Measurements from ENCODE around the gene SLC34A3. TPM values are rescaled to one million over a fixed set of nuclear protein-coding genes. Genes with fewer than 3 reads are reported as not detected.

Gene SLC34A3
- total RNA-seq, 1 donor from 2014 or later, result 0.27 TPM

DNA sequence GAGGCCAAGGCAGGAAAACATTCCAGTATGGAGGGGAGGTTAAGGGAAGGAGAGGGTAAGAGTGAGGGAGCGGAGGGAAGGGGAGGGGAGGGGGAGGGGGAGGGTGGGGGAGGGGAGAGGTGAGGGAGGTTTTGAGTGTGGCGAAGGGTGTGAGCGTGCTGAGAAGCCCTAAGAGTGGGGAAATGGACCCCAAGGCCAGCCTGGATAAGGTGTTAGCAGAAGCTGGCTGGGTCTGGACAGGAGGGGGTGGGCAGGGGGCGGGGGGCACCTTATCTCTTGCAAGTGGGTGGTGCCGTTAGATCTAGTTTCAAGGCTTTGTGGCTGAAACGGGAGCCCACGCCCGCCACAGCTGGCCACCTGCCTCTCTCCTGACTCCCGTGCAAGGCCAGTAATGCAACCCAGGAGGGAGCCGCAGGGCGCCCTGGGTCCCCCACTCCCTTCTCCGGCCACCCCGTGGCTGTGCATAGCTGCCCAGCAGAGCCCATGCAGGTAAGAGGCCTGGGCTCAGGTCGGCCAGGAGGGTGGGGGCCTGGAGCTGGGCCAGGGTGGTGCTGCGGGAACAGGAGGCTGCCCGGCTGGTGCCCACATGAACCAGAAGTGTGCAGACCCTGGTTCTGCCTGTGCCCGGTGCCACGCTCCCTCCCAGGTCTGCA lies 2.7 kb upstream of the SLC34A3 start:
- Mint-ChIP-seq H3K4me3 (no peak overlapping the region), H3K27me3 (ENCODE audit: low read depth) (peaks cover 3% of the 10 kb centered on the region), H3K27ac (peak overlapping the region; percentile 90), H3K9me3 (no peaks in the 10 kb centered on the region), H3K4me1 (peaks cover 8% of the 10 kb centered on the region), H3K36me3 (no peaks in the 10 kb centered on the region)
- TF ChIP-seq, protein P1, sequence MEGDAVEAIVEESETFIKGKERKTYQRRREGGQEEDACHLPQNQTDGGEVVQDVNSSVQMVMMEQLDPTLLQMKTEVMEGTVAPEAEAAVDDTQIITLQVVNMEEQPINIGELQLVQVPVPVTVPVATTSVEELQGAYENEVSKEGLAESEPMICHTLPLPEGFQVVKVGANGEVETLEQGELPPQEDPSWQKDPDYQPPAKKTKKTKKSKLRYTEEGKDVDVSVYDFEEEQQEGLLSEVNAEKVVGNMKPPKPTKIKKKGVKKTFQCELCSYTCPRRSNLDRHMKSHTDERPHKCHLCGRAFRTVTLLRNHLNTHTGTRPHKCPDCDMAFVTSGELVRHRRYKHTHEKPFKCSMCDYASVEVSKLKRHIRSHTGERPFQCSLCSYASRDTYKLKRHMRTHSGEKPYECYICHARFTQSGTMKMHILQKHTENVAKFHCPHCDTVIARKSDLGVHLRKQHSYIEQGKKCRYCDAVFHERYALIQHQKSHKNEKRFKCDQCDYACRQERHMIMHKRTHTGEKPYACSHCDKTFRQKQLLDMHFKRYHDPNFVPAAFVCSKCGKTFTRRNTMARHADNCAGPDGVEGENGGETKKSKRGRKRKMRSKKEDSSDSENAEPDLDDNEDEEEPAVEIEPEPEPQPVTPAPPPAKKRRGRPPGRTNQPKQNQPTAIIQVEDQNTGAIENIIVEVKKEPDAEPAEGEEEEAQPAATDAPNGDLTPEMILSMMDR (IDR thresholded peaks at IDR 0.05; ENCODE audit: unreplicated experiment), result no peak
- no peak for DNase-seq (ENCODE audit: low spot score in 2 of 2, unreplicated experiment in 2 of 2)

DNA sequence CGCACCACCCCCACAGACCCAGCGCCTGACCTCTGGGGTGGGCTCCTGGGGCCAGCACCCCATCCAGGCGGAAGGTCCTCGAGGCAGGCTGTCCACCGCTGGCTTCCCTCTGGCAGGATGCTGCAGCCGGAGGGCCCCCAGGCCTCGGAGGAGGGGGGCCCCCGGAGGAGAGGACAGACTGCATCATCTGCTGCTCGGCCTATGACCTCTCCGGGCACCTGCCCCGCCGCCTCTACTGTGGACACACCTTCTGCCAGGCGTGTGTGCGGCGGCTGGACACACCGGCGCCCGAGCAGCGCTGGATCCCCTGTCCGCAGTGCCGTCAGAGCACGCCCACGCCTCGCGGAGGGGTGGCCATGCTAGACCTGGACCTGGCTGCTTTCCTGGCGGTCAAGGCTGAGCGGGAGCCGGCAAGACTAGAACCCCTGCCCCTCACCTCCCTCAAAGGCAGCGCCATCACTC lies 2.2 kb upstream of the SLC34A3 start:
- Mint-ChIP-seq H3K27ac (no peak overlapping the region), H3K4me1 (peaks cover 7% of the 10 kb centered on the region)

DNA sequence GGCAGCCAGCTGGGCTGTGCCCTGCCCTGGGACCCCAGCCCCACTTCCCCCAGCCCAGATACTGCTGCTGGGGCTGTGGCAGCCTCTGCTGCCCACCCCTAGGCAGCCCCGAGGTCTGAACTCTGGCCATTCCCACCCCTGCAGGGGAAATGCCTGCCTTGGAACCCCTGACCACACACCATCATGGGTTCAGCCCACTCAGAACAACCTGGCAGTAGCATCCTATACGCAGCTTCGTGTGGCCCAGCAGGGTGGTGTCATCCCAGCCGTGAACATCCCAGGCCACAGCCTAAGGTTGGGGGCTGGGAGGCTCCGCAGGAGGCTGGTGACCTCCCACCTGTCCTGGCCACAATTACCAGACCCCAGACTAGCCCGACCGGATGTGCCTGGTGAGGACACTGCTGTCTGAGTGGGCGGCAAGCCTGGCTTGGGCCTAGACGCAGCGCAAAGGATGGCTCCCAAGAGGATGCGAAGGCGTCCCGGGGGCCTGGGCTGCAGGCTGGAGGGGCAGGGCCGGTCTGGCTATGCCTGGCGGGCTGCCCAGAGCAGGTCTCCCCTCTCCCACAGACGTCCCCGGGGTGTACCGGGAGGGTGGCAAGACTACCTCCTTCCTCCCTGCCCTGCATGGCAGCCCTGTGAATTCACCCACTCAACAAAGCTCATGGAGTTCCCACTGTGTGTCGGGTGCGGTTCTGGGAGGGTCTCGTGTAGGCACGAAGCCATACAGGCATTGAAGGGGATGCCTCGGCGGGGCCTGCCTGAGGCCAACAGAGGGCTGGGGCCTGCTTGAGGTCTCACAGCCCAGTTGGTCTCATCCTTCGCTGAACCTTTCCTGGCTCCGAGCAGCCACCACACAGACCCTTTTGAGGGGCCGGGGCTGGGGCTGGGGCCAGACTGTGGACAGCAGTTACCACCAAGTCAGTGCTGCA lies 1.5 kb upstream of the SLC34A3 start:
- H3K27me3 Mint-ChIP-seq (ENCODE audit: low read depth), result peaks cover 3% of the 10 kb centered on the region
- TF ChIP-seq, protein P1 (IDR thresholded peaks at IDR 0.05; ENCODE audit: unreplicated experiment), result no peak
- peaks cover 7% of the 10 kb centered on the region for H3K4me1 Mint-ChIP-seq
- H3K9me3 Mint-ChIP-seq, result no peaks in the 10 kb centered on the region
- no peak overlapping the region for H3K27ac Mint-ChIP-seq
- no peak overlapping the region for H3K4me3 Mint-ChIP-seq
- DNase-seq (ENCODE audit: low spot score in 2 of 2, unreplicated experiment in 2 of 2), result no peak
- H3K36me3 Mint-ChIP-seq, result no peaks in the 10 kb centered on the region

More for the DNA sequence above, 2.2 kb upstream of the SLC34A3 start:
- peaks cover 3% of the 10 kb centered on the region for H3K27me3 Mint-ChIP-seq (ENCODE audit: low read depth)
- H3K36me3 Mint-ChIP-seq, result no peaks in the 10 kb centered on the region
- TF ChIP-seq, protein P1 (IDR thresholded peaks at IDR 0.05; ENCODE audit: unreplicated experiment), result no peak
- no peak for DNase-seq (ENCODE audit: low spot score in 2 of 2, unreplicated experiment in 2 of 2)
- H3K4me3 Mint-ChIP-seq, result no peak overlapping the region
- H3K9me3 Mint-ChIP-seq, result no peaks in the 10 kb centered on the region

DNA sequence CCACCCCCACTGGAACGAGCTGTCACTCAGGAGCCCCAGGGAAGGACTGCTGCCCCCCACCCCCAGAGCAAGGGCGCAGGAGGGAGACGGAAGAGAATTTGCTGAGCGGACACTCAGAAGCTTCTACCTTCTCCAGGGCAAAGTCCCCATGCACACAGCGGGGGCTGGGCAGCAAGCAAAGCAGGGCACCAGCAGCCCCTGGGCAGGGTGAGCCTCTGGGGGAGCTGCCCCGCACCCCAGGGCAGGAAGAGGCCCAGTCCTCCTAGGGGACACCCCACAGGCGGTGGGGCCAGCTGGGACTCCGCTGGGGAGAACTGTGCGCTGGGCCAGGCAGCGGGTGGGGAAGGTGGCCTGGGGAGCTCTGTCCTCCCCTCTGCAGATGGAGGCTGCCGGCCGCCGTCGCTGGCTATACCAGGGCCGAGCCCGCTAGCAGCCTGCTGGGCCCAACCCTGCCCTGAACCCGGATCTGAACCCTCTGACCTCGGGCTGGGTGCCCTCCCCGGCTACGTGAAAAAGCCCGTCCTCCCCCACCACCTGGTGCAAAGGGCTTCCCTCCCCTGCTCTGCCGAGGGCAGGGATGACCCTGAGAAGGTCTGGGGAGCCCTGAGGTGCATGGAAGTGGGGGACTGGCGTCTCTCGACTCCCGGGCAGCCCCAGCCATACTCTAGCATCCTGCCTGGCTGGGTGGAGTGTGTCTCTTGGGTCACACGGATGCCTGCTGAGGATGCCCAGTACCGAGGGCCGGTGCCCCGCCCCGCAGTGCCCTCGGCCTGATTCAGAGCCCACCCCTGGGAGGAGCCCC lies 597 bp upstream of the SLC34A3 start:
- H3K9me3 Mint-ChIP-seq, result no peaks in the 10 kb centered on the region
- H3K27ac Mint-ChIP-seq, result no peak overlapping the region
- peaks cover 3% of the 10 kb centered on the region for H3K27me3 Mint-ChIP-seq (ENCODE audit: low read depth)
- H3K4me3 Mint-ChIP-seq, result no peak overlapping the region
- H3K36me3 Mint-ChIP-seq, result no peaks in the 10 kb centered on the region
- TF ChIP-seq, protein P1 (IDR thresholded peaks at IDR 0.05; ENCODE audit: unreplicated experiment), result no peak
- DNase-seq (ENCODE audit: low spot score in 2 of 2, unreplicated experiment in 2 of 2), result no peak
- H3K4me1 Mint-ChIP-seq, result peaks cover 7% of the 10 kb centered on the region

DNA sequence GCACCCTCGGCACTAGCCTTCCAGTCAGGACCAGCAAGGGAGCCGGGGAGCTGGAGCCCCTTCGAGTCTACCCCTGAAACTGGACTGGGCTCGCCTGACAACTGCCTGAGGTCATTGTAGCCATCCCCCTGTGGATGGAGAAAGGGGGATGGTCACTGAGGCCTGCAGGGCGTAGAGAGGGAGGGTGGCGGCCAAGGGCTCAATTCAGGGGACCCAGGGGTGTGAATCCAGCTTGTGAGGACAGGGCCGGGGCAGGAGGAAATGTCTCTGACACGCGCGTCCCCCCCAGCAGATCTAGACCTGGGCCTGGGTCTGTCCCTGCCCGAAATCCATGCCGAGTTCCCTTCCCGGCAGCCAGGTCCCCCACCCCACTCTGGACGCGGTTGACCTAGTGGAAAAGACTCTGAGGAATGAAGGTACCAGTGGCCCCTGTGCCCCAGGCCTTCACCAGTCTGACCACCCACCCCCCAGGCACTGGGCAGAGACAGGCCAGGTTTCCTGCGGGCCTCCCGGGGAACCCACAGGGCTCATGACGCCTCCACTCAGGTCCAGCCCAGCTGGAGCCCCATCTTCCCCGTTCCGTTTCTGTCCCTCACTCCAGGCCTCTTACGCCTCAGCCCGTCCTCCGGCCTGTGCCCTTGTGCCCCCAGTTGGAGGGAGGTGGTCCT lies 805 bp downstream of the SLC34A3 start:
- no peaks in the 10 kb centered on the region for H3K9me3 Mint-ChIP-seq
- H3K27me3 Mint-ChIP-seq (ENCODE audit: low read depth), result peaks cover 3% of the 10 kb centered on the region
- H3K4me1 Mint-ChIP-seq, result peaks cover 7% of the 10 kb centered on the region
- no peak overlapping the region for H3K27ac Mint-ChIP-seq
- TF ChIP-seq, protein P1 (IDR thresholded peaks at IDR 0.05; ENCODE audit: unreplicated experiment), result no peak
- no peak overlapping the region for H3K4me3 Mint-ChIP-seq
- H3K36me3 Mint-ChIP-seq, result no peaks in the 10 kb centered on the region
- no peak for DNase-seq (ENCODE audit: low spot score in 2 of 2, unreplicated experiment in 2 of 2)
